ENCODE data around the gene UHRF1. TPM values are rescaled to one million over a fixed set of nuclear protein-coding genes. Genes with fewer than 3 reads are reported as not detected.

UHRF1 gene
- total and polyA plus RNA-seq, 3 experiments from 2014 or later = 0.35 to 218 (median 212) TPM

GRCh38 chr19:4990306-4990705 is 81.0 kb downstream of the UHRF1 start:
- H3K4me1 Mint-ChIP-seq = peaks cover 28 to 48% (median 48%) of the 10 kb centered on the region in 3 donors
- H3K36me3 Mint-ChIP-seq = peaks cover 12 to 24% (median 24%) of the 10 kb centered on the region in 3 donors
- no peaks in the 10 kb centered on the region for H3K27me3 Mint-ChIP-seq
- no peak for DNase-seq
- POLR2A ChIA-PET = no interaction called here
- peaks cover 0 to 7% (median 2%) of the 10 kb centered on the region in 5 donors for H3K9me3 Mint-ChIP-seq
- Histone ChIP-seq H3K4me1 (ENCODE audit: insufficient read depth, low read length) (no peaks in the 10 kb centered on the region), H3K9me3 (ENCODE audit: low read length) (no peaks in the 10 kb centered on the region), H3K4me3 (ENCODE audit: low read length) (no peak overlapping the region), H3K27me3 (ENCODE audit: insufficient read depth, low read length, poor library complexity, severe bottlenecking) (no peaks in the 10 kb centered on the region), H3K27ac (ENCODE audit: low read depth, low read length) (no peak overlapping the region), H3K36me3 (ENCODE audit: insufficient read depth, low read length) (no peaks in the 10 kb centered on the region)
- peak overlapping the region in 2 of 8 donors; percentile 2 to 5 for H3K27ac Mint-ChIP-seq
- H3K4me3 Mint-ChIP-seq = no peak overlapping the region
- CTCF ChIA-PET = no interaction called here

GRCh38 chr19:4991538-4991937 is 82.2 kb downstream of the UHRF1 start:
- Histone ChIP-seq H3K27me3 (ENCODE audit: insufficient read depth, low read length, poor library complexity, severe bottlenecking) (no peaks in the 10 kb centered on the region), H3K27ac (ENCODE audit: low read depth, low read length) (no peak overlapping the region), H3K9me3 (ENCODE audit: low read length) (no peaks in the 10 kb centered on the region), H3K4me1 (ENCODE audit: insufficient read depth, low read length) (no peaks in the 10 kb centered on the region), H3K36me3 (ENCODE audit: insufficient read depth, low read length) (no peaks in the 10 kb centered on the region), H3K4me3 (ENCODE audit: low read length) (no peak overlapping the region)
- ChIA-PET POLR2A (no interaction called here), CTCF (no interaction called here)
- DNase-seq = no peak
- peaks cover 23 to 48% (median 39%) of the 10 kb centered on the region in 3 donors for H3K4me1 Mint-ChIP-seq
- no peaks in the 10 kb centered on the region for H3K27me3 Mint-ChIP-seq
- no peak overlapping the region for H3K4me3 Mint-ChIP-seq
- peaks cover 14 to 31% (median 24%) of the 10 kb centered on the region in 3 donors for H3K36me3 Mint-ChIP-seq
- H3K9me3 Mint-ChIP-seq = peaks cover 0 to 7% (median 2%) of the 10 kb centered on the region in 5 donors
- H3K27ac Mint-ChIP-seq = no peak overlapping the region

- H3K4me1 ChIP-seq (ENCODE audit: insufficient read depth, low read length) = no peaks in the 10 kb centered on the region
- H3K36me3 ChIP-seq (ENCODE audit: insufficient read depth, low read length) = no peaks in the 10 kb centered on the region
- ChIA-PET POLR2A (no interaction called here), CTCF (no interaction called here)
- no peak overlapping the region for H3K27ac ChIP-seq (ENCODE audit: low read depth, low read length)
- H3K4me1 Mint-ChIP-seq = peaks cover 23 to 46% (median 36%) of the 10 kb centered on the region in 3 donors
- H3K27me3 ChIP-seq (ENCODE audit: insufficient read depth, low read length, poor library complexity, severe bottlenecking) = no peaks in the 10 kb centered on the region
- no peak overlapping the region for H3K4me3 Mint-ChIP-seq
- H3K9me3 Mint-ChIP-seq = peaks cover 0 to 7% (median 2%) of the 10 kb centered on the region in 5 donors
- no peak for DNase-seq
- H3K9me3 ChIP-seq (ENCODE audit: low read length) = no peaks in the 10 kb centered on the region
- H3K27ac Mint-ChIP-seq = peak overlapping the region in 2 of 8 donors; percentile 24 to 39
- H3K36me3 Mint-ChIP-seq = peaks cover 14 to 36% (median 24%) of the 10 kb centered on the region in 3 donors
- no peak overlapping the region for H3K4me3 ChIP-seq (ENCODE audit: low read length)
- H3K27me3 Mint-ChIP-seq = no peaks in the 10 kb centered on the region
Observed at GRCh38 chr19:4991996-4992698, 82.8 kb downstream of the UHRF1 start.

- Histone ChIP-seq H3K27me3 (ENCODE audit: insufficient read depth, low read length, poor library complexity, severe bottlenecking) (no peaks in the 10 kb centered on the region), H3K4me1 (ENCODE audit: insufficient read depth, low read length) (no peaks in the 10 kb centered on the region), H3K4me3 (ENCODE audit: low read length) (no peak overlapping the region), H3K9me3 (ENCODE audit: low read length) (no peaks in the 10 kb centered on the region), H3K36me3 (ENCODE audit: insufficient read depth, low read length) (no peaks in the 10 kb centered on the region), H3K27ac (ENCODE audit: low read depth, low read length) (no peak overlapping the region)
- peaks cover 0 to 7% (median 2%) of the 10 kb centered on the region in 5 donors for H3K9me3 Mint-ChIP-seq
- ChIA-PET CTCF (no interaction called here), POLR2A (no interaction called here)
- H3K27ac Mint-ChIP-seq = peak overlapping the region in 1 of 8 donors; percentile 8
- DNase-seq = no peak
- H3K36me3 Mint-ChIP-seq = peaks cover 19 to 42% (median 24%) of the 10 kb centered on the region in 3 donors
- H3K4me3 Mint-ChIP-seq = no peak overlapping the region
- no peaks in the 10 kb centered on the region for H3K27me3 Mint-ChIP-seq
- peaks cover 19 to 39% (median 26%) of the 10 kb centered on the region in 3 donors for H3K4me1 Mint-ChIP-seq
Observed at GRCh38 chr19:4993683-4994082, 84.4 kb downstream of the UHRF1 start.

DNA sequence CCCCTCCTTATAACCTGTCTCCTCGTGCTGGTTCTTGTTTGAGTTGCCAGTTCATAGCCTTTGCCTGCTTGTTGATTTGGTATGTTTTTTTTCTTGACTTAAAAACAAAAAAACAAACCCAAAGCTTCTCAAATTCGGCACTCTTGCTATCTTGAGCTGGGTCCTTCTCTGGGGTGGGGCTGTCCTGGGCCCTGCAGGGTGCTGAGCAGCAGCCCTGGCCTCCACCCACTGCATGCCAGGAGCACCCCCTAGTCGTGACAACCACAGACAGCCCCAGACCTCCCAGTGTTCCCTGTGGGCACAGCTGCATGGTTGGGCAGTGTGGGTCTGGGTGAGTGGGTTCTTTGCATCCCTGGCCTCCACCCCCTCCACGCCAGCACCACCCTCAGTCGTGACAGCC is 87.4 kb downstream of the UHRF1 start:
- Histone ChIP-seq H3K36me3 (ENCODE audit: insufficient read depth, low read length) (no peaks in the 10 kb centered on the region), H3K27ac (ENCODE audit: low read depth, low read length) (no peak overlapping the region), H3K4me3 (ENCODE audit: low read length) (no peak overlapping the region), H3K9me3 (ENCODE audit: low read length) (no peaks in the 10 kb centered on the region), H3K27me3 (ENCODE audit: insufficient read depth, low read length, poor library complexity, severe bottlenecking) (no peaks in the 10 kb centered on the region), H3K4me1 (ENCODE audit: insufficient read depth, low read length) (no peaks in the 10 kb centered on the region)
- Mint-ChIP-seq H3K27ac (no peak overlapping the region), H3K9me3 (peaks cover 0 to 6% (median 2%) of the 10 kb centered on the region in 5 donors), H3K4me1 (peaks cover 18 to 37% (median 26%) of the 10 kb centered on the region in 3 donors), H3K4me3 (no peak overlapping the region), H3K36me3 (peaks cover 16 to 41% (median 20%) of the 10 kb centered on the region in 3 donors), H3K27me3 (no peaks in the 10 kb centered on the region)
- ChIA-PET POLR2A (no interaction called here), CTCF (no interaction called here)
- no peak for DNase-seq

- Histone ChIP-seq H3K4me3 (ENCODE audit: low read length) (no peak overlapping the region), H3K27ac (ENCODE audit: low read depth, low read length) (no peak overlapping the region), H3K27me3 (ENCODE audit: insufficient read depth, low read length, poor library complexity, severe bottlenecking) (no peaks in the 10 kb centered on the region), H3K4me1 (ENCODE audit: insufficient read depth, low read length) (no peaks in the 10 kb centered on the region), H3K36me3 (ENCODE audit: insufficient read depth, low read length) (no peaks in the 10 kb centered on the region), H3K9me3 (ENCODE audit: low read length) (no peaks in the 10 kb centered on the region)
- DNase-seq = no peak
- no peaks in the 10 kb centered on the region for H3K27me3 Mint-ChIP-seq
- ChIA-PET CTCF (no interaction called here), POLR2A (no interaction called here)
- peaks cover 10 to 36% (median 18%) of the 10 kb centered on the region in 3 donors for H3K36me3 Mint-ChIP-seq
- peaks cover 16 to 34% (median 30%) of the 10 kb centered on the region in 3 donors for H3K4me1 Mint-ChIP-seq
- peak overlapping the region in 1 of 8 donors; percentile 70 for H3K27ac Mint-ChIP-seq
- H3K4me3 Mint-ChIP-seq = no peak overlapping the region
- H3K9me3 Mint-ChIP-seq = peaks cover 0 to 4% (median under 1%) of the 10 kb centered on the region in 5 donors
Observed at GRCh38 chr19:4997297-4997696, 88.0 kb downstream of the UHRF1 start.

DNA sequence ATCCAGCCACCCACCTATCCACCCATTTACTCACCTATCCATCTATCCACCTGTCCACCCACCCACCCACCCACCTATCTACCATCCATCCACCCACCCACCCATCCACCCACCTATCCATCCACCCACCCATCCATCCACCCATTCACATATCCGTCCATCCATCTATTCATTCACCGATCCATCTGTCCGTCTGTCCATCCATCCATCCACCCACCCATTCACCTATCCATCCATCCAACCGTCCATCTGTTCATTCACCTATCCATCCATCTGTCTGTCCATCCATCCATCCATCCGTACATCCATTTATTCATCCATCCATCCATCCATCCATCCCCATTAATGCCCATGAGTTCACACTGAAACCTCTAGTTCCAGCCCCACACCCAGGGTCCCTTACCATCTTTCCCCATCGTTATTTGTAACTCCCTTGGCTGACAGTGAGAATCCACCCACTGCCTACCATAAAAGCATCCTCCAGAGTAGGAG is 90.9 kb downstream of the UHRF1 start:
- H3K27ac Mint-ChIP-seq = peak overlapping the region in 2 of 8 donors; percentile 54 to 56
- CTCF ChIA-PET = no interaction called here
- no peak for DNase-seq
- no peaks in the 10 kb centered on the region for H3K9me3 Mint-ChIP-seq
- Histone ChIP-seq H3K4me3 (ENCODE audit: low read length) (no peak overlapping the region), H3K27ac (ENCODE audit: low read depth, low read length) (no peak overlapping the region), H3K27me3 (ENCODE audit: insufficient read depth, low read length, poor library complexity, severe bottlenecking) (no peaks in the 10 kb centered on the region), H3K36me3 (ENCODE audit: insufficient read depth, low read length) (no peaks in the 10 kb centered on the region), H3K9me3 (ENCODE audit: low read length) (no peaks in the 10 kb centered on the region), H3K4me1 (ENCODE audit: insufficient read depth, low read length) (no peaks in the 10 kb centered on the region)
- peaks cover 0 to 27% (median 8%) of the 10 kb centered on the region in 3 donors for H3K36me3 Mint-ChIP-seq
- peaks cover 17 to 37% (median 24%) of the 10 kb centered on the region in 3 donors for H3K4me1 Mint-ChIP-seq
- H3K27me3 Mint-ChIP-seq = no peaks in the 10 kb centered on the region
- POLR2A ChIA-PET = no interaction called here
- H3K4me3 Mint-ChIP-seq = no peak overlapping the region

DNA sequence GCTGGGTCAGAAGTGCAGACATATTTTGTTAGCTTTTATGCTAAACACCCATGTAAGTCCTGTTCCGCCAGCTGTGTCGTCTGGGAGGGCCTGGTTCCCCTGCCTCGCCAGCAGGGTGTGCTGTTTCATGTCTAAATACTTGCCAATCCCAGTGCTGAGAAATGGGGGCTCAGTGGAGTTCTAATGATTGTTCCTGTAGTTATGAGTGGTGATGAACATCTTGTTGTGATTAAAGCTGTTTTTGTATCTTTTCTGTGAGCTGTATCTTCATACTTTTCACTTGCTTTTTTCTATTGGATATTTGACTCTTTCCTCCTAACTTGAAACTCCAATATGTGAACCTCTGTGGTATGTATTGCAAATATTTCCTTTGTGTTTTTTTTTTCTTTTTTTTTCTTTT is 92.3 kb downstream of the UHRF1 start:
- Histone ChIP-seq H3K9me3 (ENCODE audit: low read length) (no peaks in the 10 kb centered on the region), H3K27ac (ENCODE audit: low read depth, low read length) (no peak overlapping the region), H3K4me1 (ENCODE audit: insufficient read depth, low read length) (no peaks in the 10 kb centered on the region), H3K4me3 (ENCODE audit: low read length) (no peak overlapping the region), H3K27me3 (ENCODE audit: insufficient read depth, low read length, poor library complexity, severe bottlenecking) (no peaks in the 10 kb centered on the region), H3K36me3 (ENCODE audit: insufficient read depth, low read length) (no peaks in the 10 kb centered on the region)
- POLR2A ChIA-PET = no interaction called here
- DNase-seq = peak in 2 of 5 donors; percentile 19 to 21
- no peaks in the 10 kb centered on the region for H3K9me3 Mint-ChIP-seq
- peak overlapping the region in 2 of 8 donors; percentile 51 to 73 for H3K27ac Mint-ChIP-seq
- H3K4me3 Mint-ChIP-seq = no peak overlapping the region
- CTCF ChIA-PET = interaction anchor here (0.7 to 1.4 kb wide), 10 partner anchors 9 to 191 kb away, joined by 3 to 5 read pairs (median 3); no protein-coding TSS in a partner anchor
- H3K4me1 Mint-ChIP-seq = peaks cover 18 to 37% (median 24%) of the 10 kb centered on the region in 3 donors
- H3K27me3 Mint-ChIP-seq = no peaks in the 10 kb centered on the region
- peaks cover 0 to 16% (median 6%) of the 10 kb centered on the region in 3 donors for H3K36me3 Mint-ChIP-seq

Measured in CD8-positive, alpha-beta memory T cell (primary cell).